Measurements from ENCODE around the gene NSMCE3.

NSMCE3 gene

GRCh38 chr15:29259233-29259632 is 10.4 kb downstream of the NSMCE3 start:
- no peak overlapping the region for H3K4me2 ChIP-seq (ENCODE audit: low read length)
- no peaks in the 10 kb centered on the region for H3K4me1 ChIP-seq (ENCODE audit: low read length)
- TF ChIP-seq, protein P1, sequence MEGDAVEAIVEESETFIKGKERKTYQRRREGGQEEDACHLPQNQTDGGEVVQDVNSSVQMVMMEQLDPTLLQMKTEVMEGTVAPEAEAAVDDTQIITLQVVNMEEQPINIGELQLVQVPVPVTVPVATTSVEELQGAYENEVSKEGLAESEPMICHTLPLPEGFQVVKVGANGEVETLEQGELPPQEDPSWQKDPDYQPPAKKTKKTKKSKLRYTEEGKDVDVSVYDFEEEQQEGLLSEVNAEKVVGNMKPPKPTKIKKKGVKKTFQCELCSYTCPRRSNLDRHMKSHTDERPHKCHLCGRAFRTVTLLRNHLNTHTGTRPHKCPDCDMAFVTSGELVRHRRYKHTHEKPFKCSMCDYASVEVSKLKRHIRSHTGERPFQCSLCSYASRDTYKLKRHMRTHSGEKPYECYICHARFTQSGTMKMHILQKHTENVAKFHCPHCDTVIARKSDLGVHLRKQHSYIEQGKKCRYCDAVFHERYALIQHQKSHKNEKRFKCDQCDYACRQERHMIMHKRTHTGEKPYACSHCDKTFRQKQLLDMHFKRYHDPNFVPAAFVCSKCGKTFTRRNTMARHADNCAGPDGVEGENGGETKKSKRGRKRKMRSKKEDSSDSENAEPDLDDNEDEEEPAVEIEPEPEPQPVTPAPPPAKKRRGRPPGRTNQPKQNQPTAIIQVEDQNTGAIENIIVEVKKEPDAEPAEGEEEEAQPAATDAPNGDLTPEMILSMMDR (IDR thresholded peaks at IDR 0.05; ENCODE audit: low read depth, low read length), result 0 out of 2 replicates have a peak, but pooled peaks have one; percentile 8
- no peak for TF ChIP-seq EZH2phosphoT487 (IDR thresholded peaks at IDR 0.05; ENCODE audit: low read depth)
- H2AFZ ChIP-seq (ENCODE audit: low read depth, low read length), result no peak overlapping the region
- H3K9ac ChIP-seq (ENCODE audit: low read length), result no peak overlapping the region
- no peaks in the 10 kb centered on the region for H4K20me1 ChIP-seq (ENCODE audit: insufficient read depth, low read length)
- H3K36me3 ChIP-seq (replicated peaks; ENCODE audit: low read depth, low read length), result no peaks in the 10 kb centered on the region
- no peaks in the 10 kb centered on the region for H3K9me3 ChIP-seq (ENCODE audit: insufficient read depth, low read length)
- no peaks in the 10 kb centered on the region for H3K79me2 ChIP-seq (ENCODE audit: low read length)
- H3K27me3 ChIP-seq (ENCODE audit: low read depth, low read length), result no peaks in the 10 kb centered on the region
- H3K27ac ChIP-seq (ENCODE audit: low read length), result no peak overlapping the region
- no peak overlapping the region for H3K4me3 ChIP-seq (ENCODE audit: low read length)

DNA sequence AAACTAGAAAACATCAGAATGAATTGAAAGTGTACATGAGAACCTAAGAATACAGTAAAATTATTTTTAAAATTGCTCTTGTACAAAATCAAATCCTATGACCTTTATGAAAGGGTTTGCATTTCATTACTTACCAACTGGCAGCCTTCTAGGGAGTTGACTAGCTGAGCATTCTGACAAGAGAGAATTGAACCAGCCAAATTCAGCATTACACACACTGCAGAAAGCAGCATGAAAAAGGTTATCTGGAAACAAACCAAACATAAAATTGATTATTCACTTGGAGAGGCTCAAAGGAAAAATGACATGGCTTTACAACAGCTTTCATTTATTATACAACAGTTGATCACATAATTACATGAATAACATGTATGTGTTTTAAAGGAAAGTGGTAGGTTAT is 17.4 kb downstream of the NSMCE3 start:
- H3K27ac ChIP-seq (ENCODE audit: low read length), result no peak overlapping the region
- no peak overlapping the region for H3K4me3 ChIP-seq (ENCODE audit: low read length)
- no peak overlapping the region for H2AFZ ChIP-seq (ENCODE audit: low read depth, low read length)
- H3K79me2 ChIP-seq (ENCODE audit: low read length), result no peaks in the 10 kb centered on the region
- H4K20me1 ChIP-seq (ENCODE audit: insufficient read depth, low read length), result no peaks in the 10 kb centered on the region
- no peak for TF ChIP-seq EZH2phosphoT487 (IDR thresholded peaks at IDR 0.05; ENCODE audit: low read depth)
- TF ChIP-seq, protein P1 (IDR thresholded peaks at IDR 0.05; ENCODE audit: low read depth, low read length), result no peak
- H3K9ac ChIP-seq (ENCODE audit: low read length), result no peak overlapping the region
- H3K9me3 ChIP-seq (ENCODE audit: insufficient read depth, low read length), result no peaks in the 10 kb centered on the region
- no peaks in the 10 kb centered on the region for H3K27me3 ChIP-seq (ENCODE audit: low read depth, low read length)
- H3K4me1 ChIP-seq (ENCODE audit: low read length), result no peaks in the 10 kb centered on the region
- H3K36me3 ChIP-seq (replicated peaks; ENCODE audit: low read depth, low read length), result no peaks in the 10 kb centered on the region
- no peak overlapping the region for H3K4me2 ChIP-seq (ENCODE audit: low read length)

DNA sequence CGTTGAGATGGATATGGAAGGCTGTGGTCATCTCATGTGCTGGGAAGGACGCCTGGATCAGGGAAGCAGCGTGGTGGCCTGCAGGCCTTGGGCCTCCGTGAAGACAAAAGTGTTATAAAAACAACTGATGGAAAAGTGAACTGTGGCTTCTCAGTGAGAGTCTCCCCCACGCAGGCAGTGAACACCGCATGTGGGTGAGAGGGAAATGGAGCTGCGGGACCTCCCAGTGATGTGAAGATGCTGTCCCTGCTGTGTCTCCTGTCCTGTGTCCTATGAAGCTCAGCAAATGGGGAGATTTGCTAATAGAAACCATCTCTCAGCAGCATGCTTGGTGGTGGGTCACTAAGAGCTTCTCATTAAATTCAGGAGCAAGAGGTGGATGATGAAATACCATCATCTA is 25.1 kb downstream of the NSMCE3 start:
- H2AFZ ChIP-seq (ENCODE audit: low read depth, low read length), result no peak overlapping the region
- no peak overlapping the region for H3K27ac ChIP-seq (ENCODE audit: low read length)
- no peak overlapping the region for H3K9ac ChIP-seq (ENCODE audit: low read length)
- H3K4me3 ChIP-seq (ENCODE audit: low read length), result no peak overlapping the region
- no peaks in the 10 kb centered on the region for H3K4me1 ChIP-seq (ENCODE audit: low read length)
- TF ChIP-seq, protein P1 (IDR thresholded peaks at IDR 0.05; ENCODE audit: low read depth, low read length), result no peak
- TF ChIP-seq EZH2phosphoT487 (IDR thresholded peaks at IDR 0.05; ENCODE audit: low read depth), result no peak
- no peaks in the 10 kb centered on the region for H3K36me3 ChIP-seq (replicated peaks; ENCODE audit: low read depth, low read length)
- no peaks in the 10 kb centered on the region for H4K20me1 ChIP-seq (ENCODE audit: insufficient read depth, low read length)
- no peak overlapping the region for H3K4me2 ChIP-seq (ENCODE audit: low read length)
- no peaks in the 10 kb centered on the region for H3K9me3 ChIP-seq (ENCODE audit: insufficient read depth, low read length)
- no peaks in the 10 kb centered on the region for H3K79me2 ChIP-seq (ENCODE audit: low read length)
- H3K27me3 ChIP-seq (ENCODE audit: low read depth, low read length), result no peaks in the 10 kb centered on the region

DNA sequence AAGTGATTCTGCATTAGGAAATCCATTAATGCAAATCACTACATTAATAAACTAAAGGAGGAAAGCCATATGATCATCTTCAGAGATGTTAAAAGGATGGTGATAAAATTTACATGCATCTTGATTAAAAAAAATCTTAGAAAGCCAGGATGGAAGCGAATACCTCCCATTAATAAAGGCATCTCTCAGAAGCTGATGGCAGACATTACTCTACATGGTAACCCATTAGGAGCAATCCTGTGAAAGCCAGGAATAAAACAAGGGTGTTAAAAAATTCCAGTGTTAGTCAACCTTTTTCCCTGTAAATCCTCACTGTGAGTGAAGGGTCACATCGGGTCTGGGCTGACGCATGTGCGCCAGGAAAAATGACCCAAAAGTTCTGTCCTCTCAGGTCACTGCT is 25.5 kb downstream of the NSMCE3 start:
- no peak overlapping the region for H3K9ac ChIP-seq (ENCODE audit: low read length)
- H3K36me3 ChIP-seq (replicated peaks; ENCODE audit: low read depth, low read length), result no peaks in the 10 kb centered on the region
- no peak overlapping the region for H3K27ac ChIP-seq (ENCODE audit: low read length)
- H3K79me2 ChIP-seq (ENCODE audit: low read length), result no peaks in the 10 kb centered on the region
- H3K4me3 ChIP-seq (ENCODE audit: low read length), result no peak overlapping the region
- H3K9me3 ChIP-seq (ENCODE audit: insufficient read depth, low read length), result no peaks in the 10 kb centered on the region
- TF ChIP-seq, protein P1 (IDR thresholded peaks at IDR 0.05; ENCODE audit: low read depth, low read length), result no peak
- TF ChIP-seq EZH2phosphoT487 (IDR thresholded peaks at IDR 0.05; ENCODE audit: low read depth), result no peak
- no peaks in the 10 kb centered on the region for H3K27me3 ChIP-seq (ENCODE audit: low read depth, low read length)
- no peaks in the 10 kb centered on the region for H3K4me1 ChIP-seq (ENCODE audit: low read length)
- no peaks in the 10 kb centered on the region for H4K20me1 ChIP-seq (ENCODE audit: insufficient read depth, low read length)
- H2AFZ ChIP-seq (ENCODE audit: low read depth, low read length), result no peak overlapping the region
- H3K4me2 ChIP-seq (ENCODE audit: low read length), result no peak overlapping the region
